Measurements from ENCODE around the gene CYTH2.

Gene CYTH2

GRCh38 chr19:48448563-48448962 is 20.6 kb upstream of the CYTH2 start:
- ATAC-seq, result no peak
- TF ChIP-seq CSDC2 (CRISPR knock-in tag; IDR thresholded peaks at IDR 0.05) (no peak), RARB (CRISPR knock-in tag; IDR thresholded peaks at IDR 0.05) (no peak), ISL1 (CRISPR knock-in tag; IDR thresholded peaks at IDR 0.05) (no peak), ARNTL (CRISPR knock-in tag; IDR thresholded peaks at IDR 0.05; ENCODE audit: borderline replicate concordance, low read depth) (no peak), PPARA (CRISPR knock-in tag; IDR thresholded peaks at IDR 0.05; ENCODE audit: borderline replicate concordance) (no peak)

GRCh38 chr19:48450441-48450840 is 18.7 kb upstream of the CYTH2 start:
- TF ChIP-seq, protein P1, sequence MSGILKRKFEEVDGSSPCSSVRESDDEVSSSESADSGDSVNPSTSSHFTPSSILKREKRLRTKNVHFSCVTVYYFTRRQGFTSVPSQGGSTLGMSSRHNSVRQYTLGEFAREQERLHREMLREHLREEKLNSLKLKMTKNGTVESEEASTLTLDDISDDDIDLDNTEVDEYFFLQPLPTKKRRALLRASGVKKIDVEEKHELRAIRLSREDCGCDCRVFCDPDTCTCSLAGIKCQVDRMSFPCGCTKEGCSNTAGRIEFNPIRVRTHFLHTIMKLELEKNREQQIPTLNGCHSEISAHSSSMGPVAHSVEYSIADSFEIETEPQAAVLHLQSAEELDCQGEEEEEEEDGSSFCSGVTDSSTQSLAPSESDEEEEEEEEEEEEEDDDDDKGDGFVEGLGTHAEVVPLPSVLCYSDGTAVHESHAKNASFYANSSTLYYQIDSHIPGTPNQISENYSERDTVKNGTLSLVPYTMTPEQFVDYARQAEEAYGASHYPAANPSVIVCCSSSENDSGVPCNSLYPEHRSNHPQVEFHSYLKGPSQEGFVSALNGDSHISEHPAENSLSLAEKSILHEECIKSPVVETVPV (CRISPR knock-in tag; IDR thresholded peaks at IDR 0.05), result no peak
- TF ChIP-seq SNAI2 (CRISPR knock-in tag; IDR thresholded peaks at IDR 0.05), result no peak
- no peak for TF ChIP-seq ISL1 (CRISPR knock-in tag; IDR thresholded peaks at IDR 0.05)
- no peak for TF ChIP-seq ZNF565 (CRISPR knock-in tag; conservative IDR thresholded peaks at IDR 0.05; ENCODE audit: low read depth)
- TF ChIP-seq OSR1 (CRISPR knock-in tag; IDR thresholded peaks at IDR 0.05), result no peak
- no peak for TF ChIP-seq ESRRG (CRISPR knock-in tag; IDR thresholded peaks at IDR 0.05)
- no peak for ATAC-seq

- TF ChIP-seq GLIS3 (CRISPR knock-in tag; IDR thresholded peaks at IDR 0.05) (no peak), RARB (CRISPR knock-in tag; IDR thresholded peaks at IDR 0.05) (no peak), TCF4 (CRISPR knock-in tag; IDR thresholded peaks at IDR 0.05; ENCODE audit: borderline replicate concordance) (no peak), ISL1 (CRISPR knock-in tag; IDR thresholded peaks at IDR 0.05) (no peak), SNAI2 (CRISPR knock-in tag; IDR thresholded peaks at IDR 0.05) (no peak), ZFP3 (CRISPR knock-in tag; IDR thresholded peaks at IDR 0.05) (no peak)
- ATAC-seq, result no peak
Measured at GRCh38 chr19:48450863-48451262, 18.3 kb upstream of the CYTH2 start.

- no peak for ATAC-seq
- TF ChIP-seq TOX (CRISPR knock-in tag; IDR thresholded peaks at IDR 0.05; ENCODE audit: borderline replicate concordance), result no peak
- no peak for TF ChIP-seq TCF4 (CRISPR knock-in tag; IDR thresholded peaks at IDR 0.05; ENCODE audit: borderline replicate concordance)
- TF ChIP-seq ZFP30 (CRISPR knock-in tag; IDR thresholded peaks at IDR 0.05), result no peak
- no peak for TF ChIP-seq BACH2 (CRISPR knock-in tag; IDR thresholded peaks at IDR 0.05; ENCODE audit: borderline replicate concordance)
- no peak for TF ChIP-seq ZNF565 (CRISPR knock-in tag; conservative IDR thresholded peaks at IDR 0.05; ENCODE audit: low read depth)
- TF ChIP-seq ZC3H10 (CRISPR knock-in tag; IDR thresholded peaks at IDR 0.05), result no peak
- no peak for TF ChIP-seq OSR1 (CRISPR knock-in tag; IDR thresholded peaks at IDR 0.05)
- TF ChIP-seq, protein P2, sequence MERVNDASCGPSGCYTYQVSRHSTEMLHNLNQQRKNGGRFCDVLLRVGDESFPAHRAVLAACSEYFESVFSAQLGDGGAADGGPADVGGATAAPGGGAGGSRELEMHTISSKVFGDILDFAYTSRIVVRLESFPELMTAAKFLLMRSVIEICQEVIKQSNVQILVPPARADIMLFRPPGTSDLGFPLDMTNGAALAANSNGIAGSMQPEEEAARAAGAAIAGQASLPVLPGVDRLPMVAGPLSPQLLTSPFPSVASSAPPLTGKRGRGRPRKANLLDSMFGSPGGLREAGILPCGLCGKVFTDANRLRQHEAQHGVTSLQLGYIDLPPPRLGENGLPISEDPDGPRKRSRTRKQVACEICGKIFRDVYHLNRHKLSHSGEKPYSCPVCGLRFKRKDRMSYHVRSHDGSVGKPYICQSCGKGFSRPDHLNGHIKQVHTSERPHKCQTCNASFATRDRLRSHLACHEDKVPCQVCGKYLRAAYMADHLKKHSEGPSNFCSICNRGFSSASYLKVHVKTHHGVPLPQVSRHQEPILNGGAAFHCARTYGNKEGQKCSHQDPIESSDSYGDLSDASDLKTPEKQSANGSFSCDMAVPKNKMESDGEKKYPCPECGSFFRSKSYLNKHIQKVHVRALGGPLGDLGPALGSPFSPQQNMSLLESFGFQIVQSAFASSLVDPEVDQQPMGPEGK (CRISPR knock-in tag; IDR thresholded peaks at IDR 0.05; ENCODE audit: borderline replicate concordance), result no peak
- TF ChIP-seq ESRRG (CRISPR knock-in tag; IDR thresholded peaks at IDR 0.05), result no peak
- TF ChIP-seq TSHZ2 (CRISPR knock-in tag; IDR thresholded peaks at IDR 0.05), result no peak
- TF ChIP-seq ISL1 (CRISPR knock-in tag; IDR thresholded peaks at IDR 0.05), result no peak
- TF ChIP-seq CSDC2 (CRISPR knock-in tag; IDR thresholded peaks at IDR 0.05), result no peak
- no peak for TF ChIP-seq PPARA (CRISPR knock-in tag; IDR thresholded peaks at IDR 0.05; ENCODE audit: borderline replicate concordance)
- TF ChIP-seq, protein P1 (CRISPR knock-in tag; IDR thresholded peaks at IDR 0.05), result no peak
- TF ChIP-seq GLIS3 (CRISPR knock-in tag; IDR thresholded peaks at IDR 0.05), result no peak
Measured at GRCh38 chr19:48451624-48452023, 17.5 kb upstream of the CYTH2 start.
